Mesendoderm (in vitro differentiated cells): ENCODE measurements around the gene SASH1. TPM values are rescaled to one million over a fixed set of nuclear protein-coding genes. Genes with fewer than 3 reads are reported as not detected.
A peak's percentile ranks its signal among the peaks of the same experiment; 100 is the strongest.

Source experiments
- DNase-seq: peaks from one replicate; pipeline ENCODE4 v3.0.0; 2013
- H2AK5ac ChIP-seq: 2 replicates; pipeline ENCODE4 v1.6.1; 2013; ENCODE audit warnings: low read length, inconsistent platforms
- H2BK120ac ChIP-seq: 2 replicates; pipeline ENCODE4 v1.6.1; 2013; ENCODE audit warnings: low read depth, mild to moderate bottlenecking, low read length, moderate library complexity, mixed read lengths
- H2BK15ac ChIP-seq: replicated peaks from 2 replicates; pipeline ENCODE4 v1.6.1; 2013; ENCODE audit warnings: low read depth, mild to moderate bottlenecking, moderate library complexity
- H2BK5ac ChIP-seq: 2 replicates; pipeline ENCODE4 v1.6.1; 2013; ENCODE audit warnings: low read length, inconsistent platforms
- H3K18ac ChIP-seq: 2 replicates; pipeline ENCODE4 v1.6.1; 2013; ENCODE audit warnings: mild to moderate bottlenecking, low read length, mixed read lengths
- H3K23ac ChIP-seq: one replicate; pipeline ENCODE4 v1.6.1; 2013; ENCODE audit warnings: low read length
- H3K27ac ChIP-seq: 2 replicates; pipeline ENCODE4 v1.5.1; 2013; ENCODE audit warnings: low read depth, mild to moderate bottlenecking, inconsistent platforms, low read length, moderate library complexity
- H3K27me3 ChIP-seq: 2 replicates; pipeline ENCODE4 v1.6.1; 2013; ENCODE audit warnings: low read length, control low read depth, mild to moderate bottlenecking, inconsistent platforms; ENCODE audit not compliant: insufficient read depth, poor library complexity
- H3K36me3 ChIP-seq: 2 replicates; pipeline ENCODE4 v1.6.1; 2013; ENCODE audit warnings: low read length, inconsistent platforms; ENCODE audit not compliant: control insufficient read depth, insufficient read depth
- H3K4ac ChIP-seq: one replicate; pipeline ENCODE4 v1.6.1; 2013; ENCODE audit warnings: low read depth, mild to moderate bottlenecking, low read length, moderate library complexity
- H3K4me1 ChIP-seq: 2 replicates; pipeline ENCODE4 v1.6.1; 2013; ENCODE audit warnings: low read depth, low read length, inconsistent platforms; ENCODE audit not compliant: control insufficient read depth
- H3K4me2 ChIP-seq: 2 replicates; pipeline ENCODE4 v1.6.1; 2013; ENCODE audit warnings: low read length
- H3K4me3 ChIP-seq: 2 replicates; pipeline ENCODE4 v1.5.1; 2013; ENCODE audit warnings: mild to moderate bottlenecking, low read length
- H3K56ac ChIP-seq: one replicate; pipeline ENCODE4 v1.6.1; 2013; ENCODE audit warnings: low read length
- H3K79me1 ChIP-seq: 2 replicates; pipeline ENCODE4 v1.6.1; 2013; ENCODE audit warnings: low read length, inconsistent platforms
- H3K79me2 ChIP-seq: 2 replicates; pipeline ENCODE4 v1.6.1; 2013; ENCODE audit warnings: mild to moderate bottlenecking, low read length; ENCODE audit not compliant: control insufficient read depth, insufficient read depth
- H3K9ac ChIP-seq: 2 replicates; pipeline ENCODE4 v1.6.1; 2013; ENCODE audit warnings: low read length, inconsistent platforms
- H4K5ac ChIP-seq: one replicate; pipeline ENCODE4 v1.6.1; 2013; ENCODE audit warnings: low read length
- H4K8ac ChIP-seq: one replicate; pipeline ENCODE4 v1.6.1; 2013; ENCODE audit warnings: low read depth, mild to moderate bottlenecking, control low read depth, low read length, moderate library complexity
- WGBS: extraction: QIAGEN DNeasy Blood & Tissue Kit; methylation state at CpG from one replicate; pipeline ENCODE4 v1.1.7; 2013; ENCODE audit warnings: low lambda C conversion rate, missing lambda C conversion rate; ENCODE audit not compliant: insufficient coverage; ENCODE audit errors: extremely low coverage; 5-methylcytosine and 5-hydroxymethylcytosine counted together
- polyA plus RNA-seq, 2 experiments: library from polyadenylated mRNA; stranded (reverse); fragments of 200-250 nt; gene quantifications; one replicate each; pipeline ENCODE4 v1.2.3, GENCODE V29; 2013

SASH1 gene
- 5.8 TPM for polyA plus RNA-seq (2013, experiment 1 of 2)
- polyA plus RNA-seq (2013, experiment 2 of 2), result 6.0 TPM

GRCh38 chr6:148342350-148343046 is at the start of gene SASH1:
TSS of gene SASH1 (plus strand) at chr6:148342838. CDS start at chr6:148343068, 230 bp downstream.
- H3K4me3 ChIP-seq, result peak within 1 kb of the TSS; percentile 65
- H3K4me1 ChIP-seq, result peaks cover 13% of the 10 kb centered on the region
- H2BK5ac ChIP-seq, result no peak within 1 kb of the TSS
- no peaks in the 10 kb centered on the region for H3K79me2 ChIP-seq
- H3K36me3 ChIP-seq, result no peaks in the 10 kb centered on the region
- H4K8ac ChIP-seq, result peak within 1 kb of the TSS; percentile 28
- DNase-seq, result peak; percentile 97
- H3K9ac ChIP-seq, result peak within 1 kb of the TSS; percentile 26
- H3K23ac ChIP-seq, result no peak within 1 kb of the TSS
- peaks cover 1% of the 10 kb centered on the region for H3K79me1 ChIP-seq
- peak within 1 kb of the TSS; percentile 92 for H2BK15ac ChIP-seq
- H2BK120ac ChIP-seq, result peak within 1 kb of the TSS; percentile 18
- WGBS, result no CpG with 5 or more reads among the region's 67 CpGs
- peak within 1 kb of the TSS; percentile 43 for H3K4me2 ChIP-seq
- peak within 1 kb of the TSS; percentile 47 for H3K27ac ChIP-seq
- no peaks in the 10 kb centered on the region for H3K27me3 ChIP-seq
- H4K5ac ChIP-seq, result no peak within 1 kb of the TSS
- peak within 1 kb of the TSS; percentile 93 for H3K4ac ChIP-seq
- H2AK5ac ChIP-seq, result no peak within 1 kb of the TSS
- H3K18ac ChIP-seq, result peak within 1 kb of the TSS; percentile 98
- H3K56ac ChIP-seq, result peak within 1 kb of the TSS; percentile 91

GRCh38 chr6:148293181-148293995 is 49.2 kb upstream of the SASH1 start:
- Histone ChIP-seq H4K8ac (no peak overlapping the region), H3K27me3 (no peaks in the 10 kb centered on the region), H3K79me1 (no peaks in the 10 kb centered on the region), H3K23ac (no peak overlapping the region), H2BK15ac (no peak overlapping the region), H3K79me2 (no peaks in the 10 kb centered on the region), H4K5ac (no peak overlapping the region), H3K4ac (no peak overlapping the region), H3K27ac (no peak overlapping the region), H3K18ac (no peak overlapping the region), H3K9ac (no peak overlapping the region), H2BK5ac (no peak overlapping the region), H3K4me3 (no peak overlapping the region), H3K4me2 (no peak overlapping the region), H2BK120ac (no peak overlapping the region), H3K4me1 (no peaks in the 10 kb centered on the region), H3K56ac (no peak overlapping the region), H2AK5ac (no peak overlapping the region), H3K36me3 (no peaks in the 10 kb centered on the region)
- no CpG with 5 or more reads among the region's 9 CpGs for WGBS
- no peak for DNase-seq

GRCh38 chr6:148294059-148294458 is 48.6 kb upstream of the SASH1 start:
- no CpG with 5 or more reads among the region's 7 CpGs for WGBS
- H3K18ac ChIP-seq, result no peak overlapping the region
- H2BK5ac ChIP-seq, result no peak overlapping the region
- no peak overlapping the region for H3K4me2 ChIP-seq
- H3K9ac ChIP-seq, result no peak overlapping the region
- no peak overlapping the region for H3K56ac ChIP-seq
- H3K4me1 ChIP-seq, result no peaks in the 10 kb centered on the region
- H3K79me2 ChIP-seq, result no peaks in the 10 kb centered on the region
- no peak overlapping the region for H4K8ac ChIP-seq
- no peak overlapping the region for H3K23ac ChIP-seq
- H3K4me3 ChIP-seq, result no peak overlapping the region
- no peaks in the 10 kb centered on the region for H3K79me1 ChIP-seq
- H2AK5ac ChIP-seq, result no peak overlapping the region
- no peaks in the 10 kb centered on the region for H3K36me3 ChIP-seq
- H3K4ac ChIP-seq, result no peak overlapping the region
- no peak for DNase-seq
- no peak overlapping the region for H3K27ac ChIP-seq
- no peaks in the 10 kb centered on the region for H3K27me3 ChIP-seq
- no peak overlapping the region for H2BK120ac ChIP-seq
- no peak overlapping the region for H4K5ac ChIP-seq
- no peak overlapping the region for H2BK15ac ChIP-seq

GRCh38 chr6:148295261-148295887 is 47.3 kb upstream of the SASH1 start:
- H3K23ac ChIP-seq, result no peak overlapping the region
- no peak overlapping the region for H2BK120ac ChIP-seq
- no peaks in the 10 kb centered on the region for H3K36me3 ChIP-seq
- H3K18ac ChIP-seq, result no peak overlapping the region
- H3K79me2 ChIP-seq, result no peaks in the 10 kb centered on the region
- no CpG with 5 or more reads among the region's 7 CpGs for WGBS
- no peak overlapping the region for H3K4me2 ChIP-seq
- no peak overlapping the region for H3K4ac ChIP-seq
- H3K27ac ChIP-seq, result no peak overlapping the region
- no peaks in the 10 kb centered on the region for H3K4me1 ChIP-seq
- no peak overlapping the region for H2AK5ac ChIP-seq
- H3K9ac ChIP-seq, result no peak overlapping the region
- H4K8ac ChIP-seq, result no peak overlapping the region
- H2BK15ac ChIP-seq, result no peak overlapping the region
- no peak overlapping the region for H4K5ac ChIP-seq
- H3K27me3 ChIP-seq, result no peaks in the 10 kb centered on the region
- DNase-seq, result no peak
- H3K4me3 ChIP-seq, result no peak overlapping the region
- H3K56ac ChIP-seq, result no peak overlapping the region
- no peak overlapping the region for H2BK5ac ChIP-seq
- no peaks in the 10 kb centered on the region for H3K79me1 ChIP-seq

- H2AK5ac ChIP-seq, result no peak overlapping the region
- no peak for DNase-seq
- H3K23ac ChIP-seq, result no peak overlapping the region
- H4K8ac ChIP-seq, result no peak overlapping the region
- H3K18ac ChIP-seq, result no peak overlapping the region
- H3K56ac ChIP-seq, result no peak overlapping the region
- no CpG with 5 or more reads among the region's 1 CpG for WGBS
- no peak overlapping the region for H2BK120ac ChIP-seq
- no peak overlapping the region for H3K9ac ChIP-seq
- no peak overlapping the region for H3K4me3 ChIP-seq
- no peak overlapping the region for H4K5ac ChIP-seq
- no peaks in the 10 kb centered on the region for H3K4me1 ChIP-seq
- H3K36me3 ChIP-seq, result no peaks in the 10 kb centered on the region
- H3K4me2 ChIP-seq, result no peak overlapping the region
- H2BK15ac ChIP-seq, result no peak overlapping the region
- H2BK5ac ChIP-seq, result no peak overlapping the region
- no peaks in the 10 kb centered on the region for H3K79me1 ChIP-seq
- H3K27ac ChIP-seq, result no peak overlapping the region
- no peaks in the 10 kb centered on the region for H3K27me3 ChIP-seq
- no peaks in the 10 kb centered on the region for H3K79me2 ChIP-seq
- no peak overlapping the region for H3K4ac ChIP-seq
These were observed 45.9 kb upstream of the SASH1 start for GRCh38 chr6:148296771-148297170.
